ENCODE results near the gene BMP8B. TPM values are rescaled to one million over a fixed set of nuclear protein-coding genes. Genes with fewer than 3 reads are reported as not detected.
"Not testable (repeated sequence)": the region's sequence is repeated elsewhere in the genome, so short reads cannot be mapped to it uniquely, and the experiment has no call there.

The BMP8B gene
- total RNA-seq, 3 donors from 2014 or later = 11.0 to 19.9 (median 18.7) TPM

DNA sequence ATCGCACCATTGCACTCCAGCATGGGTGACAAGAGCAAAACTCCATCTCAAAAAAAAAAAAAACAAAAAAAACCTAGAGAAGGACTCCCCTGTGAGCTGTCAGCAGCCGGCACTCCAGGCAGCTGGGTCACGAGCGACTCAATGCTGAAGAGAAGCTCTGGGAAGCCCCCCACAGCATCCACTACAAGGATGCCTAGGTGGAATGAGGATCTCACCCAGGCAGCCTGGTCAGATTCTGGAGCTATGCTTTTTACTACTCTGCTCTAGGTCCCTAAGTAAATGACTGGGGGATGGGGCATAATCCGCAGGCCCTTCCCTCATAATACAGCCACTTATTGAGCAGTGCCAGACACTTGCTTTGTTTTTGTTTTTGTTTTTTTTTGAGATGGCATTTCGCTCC lies 6.6 kb downstream of the BMP8B start:
- H3K4me1 ChIP-seq (ENCODE audit: low read depth) = no peaks in the 10 kb centered on the region
- no peak for ATAC-seq
- no peaks in the 10 kb centered on the region for H3K9me3 ChIP-seq
- TF ChIP-seq, protein P1, sequence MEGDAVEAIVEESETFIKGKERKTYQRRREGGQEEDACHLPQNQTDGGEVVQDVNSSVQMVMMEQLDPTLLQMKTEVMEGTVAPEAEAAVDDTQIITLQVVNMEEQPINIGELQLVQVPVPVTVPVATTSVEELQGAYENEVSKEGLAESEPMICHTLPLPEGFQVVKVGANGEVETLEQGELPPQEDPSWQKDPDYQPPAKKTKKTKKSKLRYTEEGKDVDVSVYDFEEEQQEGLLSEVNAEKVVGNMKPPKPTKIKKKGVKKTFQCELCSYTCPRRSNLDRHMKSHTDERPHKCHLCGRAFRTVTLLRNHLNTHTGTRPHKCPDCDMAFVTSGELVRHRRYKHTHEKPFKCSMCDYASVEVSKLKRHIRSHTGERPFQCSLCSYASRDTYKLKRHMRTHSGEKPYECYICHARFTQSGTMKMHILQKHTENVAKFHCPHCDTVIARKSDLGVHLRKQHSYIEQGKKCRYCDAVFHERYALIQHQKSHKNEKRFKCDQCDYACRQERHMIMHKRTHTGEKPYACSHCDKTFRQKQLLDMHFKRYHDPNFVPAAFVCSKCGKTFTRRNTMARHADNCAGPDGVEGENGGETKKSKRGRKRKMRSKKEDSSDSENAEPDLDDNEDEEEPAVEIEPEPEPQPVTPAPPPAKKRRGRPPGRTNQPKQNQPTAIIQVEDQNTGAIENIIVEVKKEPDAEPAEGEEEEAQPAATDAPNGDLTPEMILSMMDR (IDR thresholded peaks at IDR 0.05) = no peak
- no peak for DNase-seq
- no peaks in the 10 kb centered on the region for H3K36me3 ChIP-seq (ENCODE audit: low read depth)
- intact Hi-C loops (cut with DNase I, micrococcal nuclease) = no loop called here
- no peak overlapping the region for H3K4me3 ChIP-seq

DNA sequence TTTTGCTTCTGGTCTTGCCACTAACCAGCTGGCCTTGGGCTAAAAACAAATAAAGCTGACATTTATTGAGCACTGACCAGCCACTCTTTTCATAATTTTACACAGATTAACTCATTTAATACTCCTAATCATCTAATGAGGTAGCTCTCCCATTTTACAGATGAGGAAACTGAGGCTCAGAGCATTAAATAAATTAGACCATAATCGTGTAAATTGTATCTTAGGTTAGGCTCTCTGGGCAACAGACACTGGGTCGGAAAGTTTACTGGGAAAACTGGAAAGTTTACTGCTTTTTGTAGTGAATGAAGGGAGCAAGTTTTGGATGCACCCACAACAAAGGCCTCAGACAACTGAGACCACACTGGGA lies 7.3 kb downstream of the BMP8B start:
- H3K4me1 ChIP-seq (ENCODE audit: low read depth) = no peaks in the 10 kb centered on the region
- H3K36me3 ChIP-seq (ENCODE audit: low read depth) = no peaks in the 10 kb centered on the region
- TF ChIP-seq, protein P1 (IDR thresholded peaks at IDR 0.05) = no peak
- H3K9me3 ChIP-seq = no peaks in the 10 kb centered on the region
- ATAC-seq (no peak), DNase-seq (no peak)
- H3K4me3 ChIP-seq = no peak overlapping the region
- intact Hi-C loops (cut with DNase I, micrococcal nuclease) = no loop called here

DNA sequence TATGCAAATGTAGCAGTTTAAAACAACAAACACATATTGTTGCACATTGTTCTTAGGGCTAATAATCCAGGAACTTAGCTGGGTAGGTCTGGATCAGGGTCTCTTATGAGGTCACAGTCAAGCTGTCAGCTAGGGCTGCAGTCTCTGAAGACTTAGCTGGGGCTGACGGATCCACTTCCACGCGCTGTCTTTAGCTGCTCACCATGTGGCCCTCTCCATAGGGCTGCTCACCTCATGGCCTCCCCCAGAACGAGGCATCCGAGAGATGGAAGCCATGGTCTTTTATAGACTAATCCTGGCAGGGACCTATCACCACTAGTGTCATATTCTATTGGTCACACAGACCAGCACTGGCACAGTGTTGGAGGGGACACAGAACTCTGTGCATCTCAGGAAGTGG lies 8.8 kb downstream of the BMP8B start:
- no peaks in the 10 kb centered on the region for H3K4me1 ChIP-seq (ENCODE audit: low read depth)
- TF ChIP-seq, protein P1 (IDR thresholded peaks at IDR 0.05) = no peak
- H3K36me3 ChIP-seq (ENCODE audit: low read depth) = no peaks in the 10 kb centered on the region
- ATAC-seq = no peak
- intact Hi-C loops (cut with DNase I, micrococcal nuclease) = no loop called here
- DNase-seq = no peak
- no peak overlapping the region for H3K4me3 ChIP-seq
- H3K9me3 ChIP-seq = no peaks in the 10 kb centered on the region

DNA sequence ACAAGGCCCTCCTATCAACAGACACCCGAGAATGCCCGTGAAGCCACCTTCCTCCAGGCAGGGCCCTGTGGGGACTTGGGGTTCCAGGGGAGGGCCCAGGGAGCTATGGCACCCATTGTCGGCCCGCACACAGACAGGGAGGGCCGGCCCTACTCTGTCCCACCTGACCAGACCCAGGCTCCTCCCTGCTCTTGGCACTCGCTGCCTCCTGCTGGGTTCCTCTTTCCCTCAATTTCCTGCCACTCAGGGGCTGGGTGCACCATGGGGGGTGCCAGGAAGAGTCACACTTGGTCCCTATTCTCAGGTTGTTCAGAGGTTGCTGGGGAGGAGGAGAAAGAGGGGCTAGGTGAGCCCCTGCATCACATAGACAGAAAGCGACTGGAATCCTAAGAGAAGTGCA lies 9.5 kb downstream of the BMP8B start:
- intact Hi-C loops (cut with DNase I, micrococcal nuclease) = no loop called here
- no peaks in the 10 kb centered on the region for H3K36me3 ChIP-seq (ENCODE audit: low read depth)
- H3K4me1 ChIP-seq (ENCODE audit: low read depth) = no peaks in the 10 kb centered on the region
- no peaks in the 10 kb centered on the region for H3K9me3 ChIP-seq
- no peak for ATAC-seq
- TF ChIP-seq, protein P1 (IDR thresholded peaks at IDR 0.05) = no peak
- no peak overlapping the region for H3K4me3 ChIP-seq
- no peak for DNase-seq

DNA sequence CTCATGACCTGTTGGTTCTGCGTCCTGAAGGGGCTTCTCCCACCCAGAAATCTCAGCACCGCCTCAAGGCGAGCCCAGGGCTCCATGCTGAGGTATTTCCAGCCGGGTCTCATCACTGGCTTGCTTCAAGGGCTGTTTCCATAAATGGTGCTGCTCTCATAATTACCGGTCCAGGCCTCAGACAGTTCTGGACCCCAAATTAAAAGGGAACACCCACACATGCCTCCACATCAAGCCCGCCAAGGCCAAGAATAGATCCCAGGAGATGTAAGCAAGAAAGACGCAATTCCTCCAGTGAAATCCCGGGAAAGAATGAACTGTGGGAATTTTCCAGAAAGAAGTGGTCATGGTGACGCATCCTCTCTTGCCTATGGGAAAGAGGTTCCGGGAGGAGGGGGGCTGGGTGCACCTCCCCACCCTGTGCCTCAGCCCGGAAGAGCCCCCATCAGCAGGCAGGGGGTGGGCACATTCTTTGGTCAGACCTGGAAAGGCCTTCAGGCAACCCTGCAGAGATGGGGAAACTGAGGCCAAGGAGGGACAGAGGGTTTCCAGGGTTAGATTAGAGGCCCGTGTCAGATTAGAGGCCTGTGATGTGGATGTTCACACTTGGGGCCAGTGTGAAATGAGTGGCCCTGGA lies 10.1 kb downstream of the BMP8B start:
- H3K36me3 ChIP-seq (ENCODE audit: low read depth); intact Hi-C loops (cut with DNase I, micrococcal nuclease); DNase-seq; ATAC-seq; H3K9me3 ChIP-seq; H3K4me1 ChIP-seq (ENCODE audit: low read depth); H3K4me3 ChIP-seq: not testable (repeated sequence)

DNA sequence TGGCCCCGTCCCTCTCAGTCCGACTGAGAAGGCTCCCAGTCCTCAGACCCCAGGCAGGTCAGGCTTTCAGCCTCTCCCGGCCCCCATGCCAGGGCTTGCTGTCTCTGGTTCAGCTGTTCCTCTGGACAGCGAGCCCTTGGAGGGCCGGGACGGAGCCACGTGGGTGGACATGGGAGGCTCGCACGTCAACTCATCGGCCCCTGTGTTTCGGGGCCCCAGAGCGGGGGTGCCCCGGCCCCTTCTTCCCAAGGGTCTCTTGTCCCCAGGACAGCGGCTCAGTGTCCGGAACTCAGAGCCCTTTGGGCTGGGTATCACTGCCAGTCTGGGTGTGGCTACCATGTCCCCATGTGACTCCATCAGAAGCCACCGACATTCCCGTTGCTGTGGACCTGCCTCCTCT lies 10.8 kb downstream of the BMP8B start:
- intact Hi-C loops (cut with DNase I, micrococcal nuclease); DNase-seq; H3K4me3 ChIP-seq; ATAC-seq; H3K9me3 ChIP-seq; H3K36me3 ChIP-seq (ENCODE audit: low read depth); H3K4me1 ChIP-seq (ENCODE audit: low read depth): not testable (repeated sequence)

DNA sequence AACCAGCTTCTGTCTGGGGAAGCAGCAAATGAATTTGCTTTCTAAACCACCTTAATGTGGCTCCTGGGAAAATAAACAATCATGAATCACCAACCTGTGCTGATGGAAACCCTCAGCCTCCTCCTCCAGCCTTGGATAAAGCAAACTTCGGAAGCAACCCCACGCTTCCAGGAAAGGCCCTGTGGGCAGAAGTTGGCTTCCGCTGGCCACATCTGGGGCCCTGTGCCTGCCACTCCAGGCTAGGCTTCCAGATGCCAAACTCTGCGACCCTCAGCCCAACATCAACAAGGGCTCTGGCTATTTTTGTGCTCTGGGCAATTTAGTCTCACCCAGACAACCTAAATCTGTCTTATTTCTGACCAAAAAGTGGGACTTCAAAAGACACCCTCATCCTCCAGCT lies 11.4 kb downstream of the BMP8B start:
- DNase-seq = no peak
- no peak for ATAC-seq

More for the DNA sequence above, 11.4 kb downstream of the BMP8B start:
- Histone ChIP-seq H3K36me3 (ENCODE audit: low read depth) (no peaks in the 10 kb centered on the region), H3K9me3 (no peaks in the 10 kb centered on the region), H3K4me1 (ENCODE audit: low read depth) (no peaks in the 10 kb centered on the region), H3K4me3 (no peak overlapping the region)
- intact Hi-C loops (cut with DNase I, micrococcal nuclease) = no loop called here
- TF ChIP-seq, protein P1 (IDR thresholded peaks at IDR 0.05) = no peak

Data from mucosa of descending colon (tissue), 3 donors.